H9 (cell line): ENCODE measurements around the gene CCBE1. TPM values are rescaled to one million over a fixed set of nuclear protein-coding genes. Genes with fewer than 3 reads are reported as not detected.

Source experiments
- DNase-seq: peaks from one replicate; pipeline ENCODE4 v3.0.0-alpha.2; 2017
- H2AFZ ChIP-seq: one replicate; pipeline ENCODE4 v1.6.1; 2013; ENCODE audit warnings: mild to moderate bottlenecking, low read length, control low read depth, moderate library complexity
- H2AK5ac ChIP-seq: 2 replicates; pipeline ENCODE4 v1.6.1; 2013; ENCODE audit warnings: low read length, control low read depth, mixed read lengths; ENCODE audit not compliant: insufficient read length
- H2BK120ac ChIP-seq: one replicate; pipeline ENCODE4 v1.6.1; 2013; ENCODE audit warnings: low read depth, mild to moderate bottlenecking, low read length, control low read depth, inconsistent platforms; ENCODE audit not compliant: poor library complexity, severe bottlenecking
- H2BK12ac ChIP-seq: 2 replicates; pipeline ENCODE4 v1.6.1; 2013; ENCODE audit warnings: low read length, control low read depth, mixed read lengths, low read depth; ENCODE audit not compliant: insufficient read length
- H2BK15ac ChIP-seq: 2 replicates; pipeline ENCODE4 v1.6.1; 2013; ENCODE audit warnings: low read depth, low read length, control low read depth
- H2BK20ac ChIP-seq: one replicate; pipeline ENCODE4 v1.6.1; 2013; ENCODE audit warnings: low read depth, mild to moderate bottlenecking, low read length, control low read depth, inconsistent platforms; ENCODE audit not compliant: poor library complexity, severe bottlenecking
- H2BK5ac ChIP-seq: 2 replicates; pipeline ENCODE4 v1.6.1; 2013; ENCODE audit warnings: low read length, control low read depth, mixed read lengths; ENCODE audit not compliant: insufficient read length
- H3K14ac ChIP-seq: 2 replicates; pipeline ENCODE4 v1.6.1; 2013; ENCODE audit warnings: low read length, control low read depth; ENCODE audit not compliant: insufficient read depth
- H3K18ac ChIP-seq: 2 replicates; pipeline ENCODE4 v1.6.1; 2013; ENCODE audit warnings: low read depth, mild to moderate bottlenecking, mixed read lengths, low read length, control low read depth; ENCODE audit not compliant: insufficient read length
- H3K23ac ChIP-seq: 2 replicates; pipeline ENCODE4 v1.6.1; 2013; ENCODE audit warnings: low read length, control low read depth, mixed read lengths, low read depth; ENCODE audit not compliant: insufficient read length
- H3K23me2 ChIP-seq: 2 replicates; pipeline ENCODE4 v1.6.1; 2013; ENCODE audit warnings: low read depth, mild to moderate bottlenecking, mixed read lengths, low read length, control low read depth; ENCODE audit not compliant: insufficient read length, poor library complexity, severe bottlenecking
- H3K27ac ChIP-seq: 2 replicates; pipeline ENCODE4 v1.5.1; 2013; ENCODE audit warnings: low read length, control low read depth, mixed read lengths, low read depth; ENCODE audit not compliant: insufficient read length
- H3K27me3 ChIP-seq: 2 replicates; pipeline ENCODE4 v1.6.1; 2013; ENCODE audit warnings: low read length, control low read depth, inconsistent platforms; ENCODE audit not compliant: insufficient read depth
- H3K4ac ChIP-seq: 2 replicates; pipeline ENCODE4 v1.6.1; 2013; ENCODE audit warnings: low read depth, mild to moderate bottlenecking, control low read depth, inconsistent platforms, low read length, moderate library complexity
- H3K4me1 ChIP-seq: 2 replicates; pipeline ENCODE4 v1.6.1; 2013; ENCODE audit warnings: low read length, control low read depth, inconsistent platforms; ENCODE audit not compliant: insufficient read depth
- H3K4me2 ChIP-seq: 2 replicates; pipeline ENCODE4 v1.6.1; 2013; ENCODE audit warnings: low read length, control low read depth, mixed read lengths; ENCODE audit not compliant: insufficient read length, insufficient read depth
- H3K56ac ChIP-seq: 2 replicates; pipeline ENCODE4 v1.6.1; 2013; ENCODE audit warnings: low read depth, mild to moderate bottlenecking, mixed read lengths, low read length, control low read depth; ENCODE audit not compliant: insufficient read length
- H3K79me1 ChIP-seq: 2 replicates; pipeline ENCODE4 v1.6.1; 2013; ENCODE audit warnings: low read depth, mild to moderate bottlenecking, moderate library complexity, low read length, control low read depth, inconsistent platforms; ENCODE audit not compliant: insufficient read depth, poor library complexity, severe bottlenecking
- H3K79me2 ChIP-seq: 2 replicates; pipeline ENCODE4 v1.6.1; 2013; ENCODE audit warnings: low read length, control low read depth, inconsistent platforms; ENCODE audit not compliant: insufficient read depth
- H3K9ac ChIP-seq: 2 replicates; pipeline ENCODE4 v1.6.1; 2013; ENCODE audit warnings: low read length, control low read depth, mixed read lengths; ENCODE audit not compliant: insufficient read length; ENCODE audit errors: extremely low read depth
- H3K9me3 ChIP-seq: one replicate; pipeline ENCODE4 v1.6.1; 2013; ENCODE audit warnings: low read depth, low read length, inconsistent platforms; ENCODE audit not compliant: control insufficient read depth
- H3T11ph ChIP-seq: one replicate; pipeline ENCODE4 v1.6.1; 2013; ENCODE audit warnings: mild to moderate bottlenecking, low read length, control low read depth, inconsistent platforms
- H4K20me1 ChIP-seq: one replicate; pipeline ENCODE4 v1.6.1; 2013; ENCODE audit not compliant: control insufficient read depth, insufficient read length, insufficient read depth
- H4K5ac ChIP-seq: 2 replicates; pipeline ENCODE4 v1.6.1; 2013; ENCODE audit warnings: low read depth, mild to moderate bottlenecking, mixed read lengths, low read length, control low read depth; ENCODE audit not compliant: insufficient read length
- H4K8ac ChIP-seq: replicated peaks from 2 replicates; pipeline ENCODE4 v1.6.1; 2013; ENCODE audit warnings: low read length, control low read depth, mixed read lengths, low read depth; ENCODE audit not compliant: insufficient read length
- H4K91ac ChIP-seq: 2 replicates; pipeline ENCODE4 v1.6.1; 2013; ENCODE audit warnings: low read depth, mild to moderate bottlenecking, moderate library complexity, mixed read lengths, low read length, control low read depth; ENCODE audit not compliant: insufficient read length
- H3K27ac Mint-ChIP-seq, 3 experiments: 2 replicates in 2 of 3; 3 replicates in 1 of 3; pipeline ENCODE4 v1.8.0; 2020 to 2021; ENCODE audit warnings: mixed read lengths in 3 of 3, mild to moderate bottlenecking in 1 of 3, moderate library complexity in 1 of 3
- H3K27me3 Mint-ChIP-seq: 2 replicates; pipeline ENCODE4 v1.8.0; 2021; ENCODE audit warnings: low read depth, mild to moderate bottlenecking, moderate library complexity, mixed read lengths
- H3K36me3 Mint-ChIP-seq, 3 experiments: 2 replicates in 2 of 3; 3 replicates in 1 of 3; pipeline ENCODE4 v1.8.0; 2020 to 2021; ENCODE audit warnings: low read depth in 3 of 3, mixed read lengths in 3 of 3; ENCODE audit not compliant: insufficient read depth in 1 of 3
- H3K4me1 Mint-ChIP-seq, 2 experiments: 2 replicates each; pipeline ENCODE4 v1.8.0; 2020; ENCODE audit warnings: mixed read lengths in 2 of 2
- H3K4me3 Mint-ChIP-seq, 2 experiments: 2 replicates in 1 of 2; 3 replicates in 1 of 2; pipeline ENCODE4 v1.8.0; 2020 to 2021; ENCODE audit warnings: mild to moderate bottlenecking in 2 of 2, mixed read lengths in 2 of 2, moderate library complexity in 1 of 2
- H3K9me3 Mint-ChIP-seq, 2 experiments: 2 replicates in 1 of 2; 3 replicates in 1 of 2; pipeline ENCODE4 v1.8.0; 2020; ENCODE audit warnings: mild to moderate bottlenecking in 2 of 2, mixed read lengths in 2 of 2, moderate library complexity in 1 of 2
- CTCF ChIP-seq: fragments of 200-600 bp; sonication (generic); conservative IDR thresholded peaks from 3 replicates; pipeline ENCODE4 v1.8.0; 2021; ENCODE audit warnings: antibody characterized with exemption, mild to moderate bottlenecking
- WGBS: extraction: QIAGEN DNeasy Blood & Tissue Kit; methylation state at CpG from one replicate; pipeline ENCODE4 v1.1.7; 2013; ENCODE audit warnings: missing lambda C conversion rate, low lambda C conversion rate, mixed read lengths; ENCODE audit not compliant: insufficient read length; ENCODE audit errors: extremely low coverage; 5-methylcytosine and 5-hydroxymethylcytosine counted together
- total RNA-seq: library from RNA; stranded (reverse); gene quantifications from 2 replicates; pipeline ENCODE4 v1.2.1, GENCODE V29; 2021

CCBE1 gene
- total RNA-seq, 1 experiment from 2014 or later: 0.39 TPM

GRCh38 chr18:59514203-59514602 is 183.0 kb downstream of the CCBE1 start:
- no peak overlapping the region for H4K5ac ChIP-seq

More at GRCh38 chr18:59514203-59514602, 183.0 kb downstream of the CCBE1 start:
- Mint-ChIP-seq H3K27me3 (no peaks in the 10 kb centered on the region), H3K36me3 (no peaks in the 10 kb centered on the region), H3K4me3 (no peak overlapping the region), H3K4me1 (peaks cover 9% of the 10 kb centered on the region in 2 experiments), H3K27ac (no peak overlapping the region), H3K9me3 (no peaks in the 10 kb centered on the region; a peak in 1 of 5 replicates)
- Histone ChIP-seq H3K27me3 (no peaks in the 10 kb centered on the region), H3K18ac (no peak overlapping the region), H3K23me2 (no peaks in the 10 kb centered on the region), H2AFZ (no peak overlapping the region), H4K91ac (no peak overlapping the region), H3K9me3 (no peaks in the 10 kb centered on the region), H3K14ac (no peak overlapping the region), H2BK12ac (no peak overlapping the region), H3T11ph (no peak overlapping the region), H3K56ac (no peak overlapping the region), H2BK15ac (no peak overlapping the region), H3K27ac (no peak overlapping the region), H3K4me1 (no peaks in the 10 kb centered on the region), H2BK5ac (no peak overlapping the region), H3K23ac (no peak overlapping the region), H3K79me2 (no peaks in the 10 kb centered on the region), H3K79me1 (no peaks in the 10 kb centered on the region), H3K4me2 (no peak overlapping the region), H4K8ac (no peak overlapping the region), H4K20me1 (no peaks in the 10 kb centered on the region), H2AK5ac (no peak overlapping the region), H3K4ac (no peak overlapping the region), H2BK20ac (no peak overlapping the region), H3K9ac (no peak overlapping the region), H2BK120ac (no peak overlapping the region)
- no CpG with 5 or more reads among the region's 13 CpGs for WGBS
- no peak for DNase-seq
- TF ChIP-seq CTCF: no peak
